H9 (cell line): ENCODE data around the gene ATF4. TPM values are rescaled to one million over a fixed set of nuclear protein-coding genes. Genes with fewer than 3 reads are reported as not detected.

ENCODE experiments used
- DNase-seq: peaks from one replicate; pipeline ENCODE4 v3.0.0-alpha.2; 2017
- H2AFZ ChIP-seq: one replicate; pipeline ENCODE4 v1.6.1; 2013; ENCODE audit warnings: mild to moderate bottlenecking, low read length, control low read depth, moderate library complexity
- H2AK5ac ChIP-seq: 2 replicates; pipeline ENCODE4 v1.6.1; 2013; ENCODE audit warnings: low read length, control low read depth, mixed read lengths; ENCODE audit not compliant: insufficient read length
- H2BK120ac ChIP-seq: one replicate; pipeline ENCODE4 v1.6.1; 2013; ENCODE audit warnings: low read depth, mild to moderate bottlenecking, low read length, control low read depth, inconsistent platforms; ENCODE audit not compliant: poor library complexity, severe bottlenecking
- H2BK12ac ChIP-seq: 2 replicates; pipeline ENCODE4 v1.6.1; 2013; ENCODE audit warnings: low read length, control low read depth, mixed read lengths, low read depth; ENCODE audit not compliant: insufficient read length
- H2BK15ac ChIP-seq: 2 replicates; pipeline ENCODE4 v1.6.1; 2013; ENCODE audit warnings: low read depth, low read length, control low read depth
- H2BK20ac ChIP-seq: one replicate; pipeline ENCODE4 v1.6.1; 2013; ENCODE audit warnings: low read depth, mild to moderate bottlenecking, low read length, control low read depth, inconsistent platforms; ENCODE audit not compliant: poor library complexity, severe bottlenecking
- H2BK5ac ChIP-seq: 2 replicates; pipeline ENCODE4 v1.6.1; 2013; ENCODE audit warnings: low read length, control low read depth, mixed read lengths; ENCODE audit not compliant: insufficient read length
- H3K14ac ChIP-seq: 2 replicates; pipeline ENCODE4 v1.6.1; 2013; ENCODE audit warnings: low read length, control low read depth; ENCODE audit not compliant: insufficient read depth
- H3K18ac ChIP-seq: 2 replicates; pipeline ENCODE4 v1.6.1; 2013; ENCODE audit warnings: low read depth, mild to moderate bottlenecking, mixed read lengths, low read length, control low read depth; ENCODE audit not compliant: insufficient read length
- H3K23ac ChIP-seq: 2 replicates; pipeline ENCODE4 v1.6.1; 2013; ENCODE audit warnings: low read length, control low read depth, mixed read lengths, low read depth; ENCODE audit not compliant: insufficient read length
- H3K23me2 ChIP-seq: 2 replicates; pipeline ENCODE4 v1.6.1; 2013; ENCODE audit warnings: low read depth, mild to moderate bottlenecking, mixed read lengths, low read length, control low read depth; ENCODE audit not compliant: insufficient read length, poor library complexity, severe bottlenecking
- H3K27ac ChIP-seq: 2 replicates; pipeline ENCODE4 v1.5.1; 2013; ENCODE audit warnings: low read length, control low read depth, mixed read lengths, low read depth; ENCODE audit not compliant: insufficient read length
- H3K27me3 ChIP-seq: 2 replicates; pipeline ENCODE4 v1.6.1; 2013; ENCODE audit warnings: low read length, control low read depth, inconsistent platforms; ENCODE audit not compliant: insufficient read depth
- H3K4ac ChIP-seq: 2 replicates; pipeline ENCODE4 v1.6.1; 2013; ENCODE audit warnings: low read depth, mild to moderate bottlenecking, control low read depth, inconsistent platforms, low read length, moderate library complexity
- H3K4me1 ChIP-seq: 2 replicates; pipeline ENCODE4 v1.6.1; 2013; ENCODE audit warnings: low read length, control low read depth, inconsistent platforms; ENCODE audit not compliant: insufficient read depth
- H3K4me2 ChIP-seq: 2 replicates; pipeline ENCODE4 v1.6.1; 2013; ENCODE audit warnings: low read length, control low read depth, mixed read lengths; ENCODE audit not compliant: insufficient read length, insufficient read depth
- H3K56ac ChIP-seq: 2 replicates; pipeline ENCODE4 v1.6.1; 2013; ENCODE audit warnings: low read depth, mild to moderate bottlenecking, mixed read lengths, low read length, control low read depth; ENCODE audit not compliant: insufficient read length
- H3K79me1 ChIP-seq: 2 replicates; pipeline ENCODE4 v1.6.1; 2013; ENCODE audit warnings: low read depth, mild to moderate bottlenecking, moderate library complexity, low read length, control low read depth, inconsistent platforms; ENCODE audit not compliant: insufficient read depth, poor library complexity, severe bottlenecking
- H3K79me2 ChIP-seq: 2 replicates; pipeline ENCODE4 v1.6.1; 2013; ENCODE audit warnings: low read length, control low read depth, inconsistent platforms; ENCODE audit not compliant: insufficient read depth
- H3K9ac ChIP-seq: 2 replicates; pipeline ENCODE4 v1.6.1; 2013; ENCODE audit warnings: low read length, control low read depth, mixed read lengths; ENCODE audit not compliant: insufficient read length; ENCODE audit errors: extremely low read depth
- H3K9me3 ChIP-seq: one replicate; pipeline ENCODE4 v1.6.1; 2013; ENCODE audit warnings: low read depth, low read length, inconsistent platforms; ENCODE audit not compliant: control insufficient read depth
- H3T11ph ChIP-seq: one replicate; pipeline ENCODE4 v1.6.1; 2013; ENCODE audit warnings: mild to moderate bottlenecking, low read length, control low read depth, inconsistent platforms
- H4K20me1 ChIP-seq: one replicate; pipeline ENCODE4 v1.6.1; 2013; ENCODE audit not compliant: control insufficient read depth, insufficient read length, insufficient read depth
- H4K5ac ChIP-seq: 2 replicates; pipeline ENCODE4 v1.6.1; 2013; ENCODE audit warnings: low read depth, mild to moderate bottlenecking, mixed read lengths, low read length, control low read depth; ENCODE audit not compliant: insufficient read length
- H4K8ac ChIP-seq: replicated peaks from 2 replicates; pipeline ENCODE4 v1.6.1; 2013; ENCODE audit warnings: low read length, control low read depth, mixed read lengths, low read depth; ENCODE audit not compliant: insufficient read length
- H4K91ac ChIP-seq: 2 replicates; pipeline ENCODE4 v1.6.1; 2013; ENCODE audit warnings: low read depth, mild to moderate bottlenecking, moderate library complexity, mixed read lengths, low read length, control low read depth; ENCODE audit not compliant: insufficient read length
- H3K27ac Mint-ChIP-seq, 3 experiments: 2 replicates in 2 of 3; 3 replicates in 1 of 3; pipeline ENCODE4 v1.8.0; 2020 to 2021; ENCODE audit warnings: mixed read lengths in 3 of 3, mild to moderate bottlenecking in 1 of 3, moderate library complexity in 1 of 3
- H3K27me3 Mint-ChIP-seq: 2 replicates; pipeline ENCODE4 v1.8.0; 2021; ENCODE audit warnings: low read depth, mild to moderate bottlenecking, moderate library complexity, mixed read lengths
- H3K36me3 Mint-ChIP-seq, 3 experiments: 2 replicates in 2 of 3; 3 replicates in 1 of 3; pipeline ENCODE4 v1.8.0; 2020 to 2021; ENCODE audit warnings: low read depth in 3 of 3, mixed read lengths in 3 of 3; ENCODE audit not compliant: insufficient read depth in 1 of 3
- H3K4me1 Mint-ChIP-seq, 2 experiments: 2 replicates each; pipeline ENCODE4 v1.8.0; 2020; ENCODE audit warnings: mixed read lengths in 2 of 2
- H3K4me3 Mint-ChIP-seq, 2 experiments: 2 replicates in 1 of 2; 3 replicates in 1 of 2; pipeline ENCODE4 v1.8.0; 2020 to 2021; ENCODE audit warnings: mild to moderate bottlenecking in 2 of 2, mixed read lengths in 2 of 2, moderate library complexity in 1 of 2
- H3K9me3 Mint-ChIP-seq, 2 experiments: 2 replicates in 1 of 2; 3 replicates in 1 of 2; pipeline ENCODE4 v1.8.0; 2020; ENCODE audit warnings: mild to moderate bottlenecking in 2 of 2, mixed read lengths in 2 of 2, moderate library complexity in 1 of 2
- WGBS: extraction: QIAGEN DNeasy Blood & Tissue Kit; methylation state at CpG from one replicate; pipeline ENCODE4 v1.1.7; 2013; ENCODE audit warnings: missing lambda C conversion rate, low lambda C conversion rate, mixed read lengths; ENCODE audit not compliant: insufficient read length; ENCODE audit errors: extremely low coverage; 5-methylcytosine and 5-hydroxymethylcytosine counted together
- total RNA-seq: library from RNA; stranded (reverse); gene quantifications from 2 replicates; pipeline ENCODE4 v1.2.1, GENCODE V29; 2021
- TF ChIP-seq, protein P1 (sequence below): fragments of 200-600 bp; sonication (generic); conservative IDR thresholded peaks from 3 replicates; pipeline ENCODE4 v1.8.0; 2021; ENCODE audit warnings: antibody characterized with exemption, mild to moderate bottlenecking

Gene ATF4
- total RNA-seq, 1 experiment from 2014 or later = 455 TPM

DNA sequence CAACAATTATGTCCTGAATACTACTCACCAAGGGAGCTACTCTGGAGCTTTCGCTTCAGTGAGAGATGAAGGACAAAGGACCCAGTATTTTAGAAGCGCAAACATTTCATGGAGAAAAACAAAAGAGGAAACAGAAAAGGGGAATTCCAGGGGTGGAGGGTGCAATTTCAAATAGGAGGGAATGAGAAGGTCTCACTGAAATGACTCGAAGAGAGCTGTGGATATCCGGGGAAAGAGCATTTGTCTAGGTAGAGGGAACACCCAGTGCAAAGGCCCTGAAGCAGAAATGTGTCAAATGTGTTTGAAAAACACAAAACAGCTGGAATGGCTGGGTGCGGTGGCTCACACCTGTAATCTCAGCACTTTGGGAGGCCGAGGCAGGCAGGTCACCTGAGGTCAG is 9.8 kb downstream of the ATF4 start:
- no peak overlapping the region for H2BK20ac ChIP-seq
- peaks cover 6% of the 10 kb centered on the region for H3K23me2 ChIP-seq
- H3K27ac ChIP-seq = no peak overlapping the region
- no peaks in the 10 kb centered on the region for H3K9me3 ChIP-seq
- no peak overlapping the region for H2BK5ac ChIP-seq
- Mint-ChIP-seq H3K9me3 (no peaks in the 10 kb centered on the region; a peak in 2 of 5 replicates), H3K4me1 (peaks cover 43 to 55% of the 10 kb centered on the region in 2 experiments), H3K27me3 (no peaks in the 10 kb centered on the region), H3K4me3 (peak overlapping the region in 1 of 2 experiments; percentile 48; a peak in 2 of 5 replicates), H3K36me3 (peaks cover 8 to 42% (median 36%) of the 10 kb centered on the region in 3 experiments), H3K27ac (peak overlapping the region in 1 of 3 experiments; percentile 9; a peak in 2 of 7 replicates)
- H3K79me2 ChIP-seq = peaks cover 2% of the 10 kb centered on the region; the same call in 1 of the 2 replicates
- H2AFZ ChIP-seq = no peak overlapping the region
- H3K9ac ChIP-seq = no peak overlapping the region
- H4K5ac ChIP-seq = no peak overlapping the region
- no peak overlapping the region for H3K4ac ChIP-seq
- H3K27me3 ChIP-seq = no peaks in the 10 kb centered on the region
- H4K20me1 ChIP-seq = no peaks in the 10 kb centered on the region
- WGBS = no CpG with 5 or more reads among the region's 6 CpGs
- H3K14ac ChIP-seq = no peak overlapping the region
- no peak overlapping the region for H2BK12ac ChIP-seq
- no peak overlapping the region for H4K91ac ChIP-seq
- no peak overlapping the region for H2BK120ac ChIP-seq
- H2AK5ac ChIP-seq = no peak overlapping the region
- no peak overlapping the region for H3T11ph ChIP-seq
- H3K18ac ChIP-seq = no peak overlapping the region
- no peaks in the 10 kb centered on the region for H3K79me1 ChIP-seq
- TF ChIP-seq, protein P1, sequence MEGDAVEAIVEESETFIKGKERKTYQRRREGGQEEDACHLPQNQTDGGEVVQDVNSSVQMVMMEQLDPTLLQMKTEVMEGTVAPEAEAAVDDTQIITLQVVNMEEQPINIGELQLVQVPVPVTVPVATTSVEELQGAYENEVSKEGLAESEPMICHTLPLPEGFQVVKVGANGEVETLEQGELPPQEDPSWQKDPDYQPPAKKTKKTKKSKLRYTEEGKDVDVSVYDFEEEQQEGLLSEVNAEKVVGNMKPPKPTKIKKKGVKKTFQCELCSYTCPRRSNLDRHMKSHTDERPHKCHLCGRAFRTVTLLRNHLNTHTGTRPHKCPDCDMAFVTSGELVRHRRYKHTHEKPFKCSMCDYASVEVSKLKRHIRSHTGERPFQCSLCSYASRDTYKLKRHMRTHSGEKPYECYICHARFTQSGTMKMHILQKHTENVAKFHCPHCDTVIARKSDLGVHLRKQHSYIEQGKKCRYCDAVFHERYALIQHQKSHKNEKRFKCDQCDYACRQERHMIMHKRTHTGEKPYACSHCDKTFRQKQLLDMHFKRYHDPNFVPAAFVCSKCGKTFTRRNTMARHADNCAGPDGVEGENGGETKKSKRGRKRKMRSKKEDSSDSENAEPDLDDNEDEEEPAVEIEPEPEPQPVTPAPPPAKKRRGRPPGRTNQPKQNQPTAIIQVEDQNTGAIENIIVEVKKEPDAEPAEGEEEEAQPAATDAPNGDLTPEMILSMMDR = no peak
- DNase-seq = no peak
- no peak overlapping the region for H3K56ac ChIP-seq
- no peak overlapping the region for H4K8ac ChIP-seq
- H3K23ac ChIP-seq = no peak overlapping the region
- no peak overlapping the region for H2BK15ac ChIP-seq
- no peak overlapping the region for H3K4me2 ChIP-seq
- peaks cover 3% of the 10 kb centered on the region; the same call in 1 of the 2 replicates for H3K4me1 ChIP-seq
